HS-5 (cell line): ENCODE data around the gene MGAT4A.

ENCODE experiments used
- DNase-seq: peaks from one replicate; pipeline ENCODE4 v3.0.0-alpha.2; 2012; ENCODE audit warnings: low read depth

The MGAT4A gene

DNA sequence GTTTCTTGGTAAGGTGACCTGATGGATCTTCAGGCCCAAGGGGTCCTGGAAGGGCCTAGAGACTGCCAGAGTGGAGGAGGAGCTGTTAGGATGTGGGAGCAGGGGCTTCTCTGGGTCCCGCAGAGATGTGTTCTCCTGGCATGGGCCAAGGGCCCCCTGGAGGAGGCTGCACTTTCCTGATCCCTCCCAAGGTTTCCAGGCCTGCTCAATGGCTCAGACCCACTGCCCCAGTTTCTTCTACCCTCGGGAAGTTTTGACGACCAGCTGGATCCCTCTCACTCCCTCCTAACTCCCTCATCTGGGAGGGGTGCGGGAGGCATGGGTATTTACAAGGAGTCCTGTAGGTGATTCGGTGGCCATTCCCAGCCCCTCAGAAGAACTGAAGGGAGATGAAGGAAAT, 158.7 kb downstream of the MGAT4A start:
- DNase-seq: no peak

DNA sequence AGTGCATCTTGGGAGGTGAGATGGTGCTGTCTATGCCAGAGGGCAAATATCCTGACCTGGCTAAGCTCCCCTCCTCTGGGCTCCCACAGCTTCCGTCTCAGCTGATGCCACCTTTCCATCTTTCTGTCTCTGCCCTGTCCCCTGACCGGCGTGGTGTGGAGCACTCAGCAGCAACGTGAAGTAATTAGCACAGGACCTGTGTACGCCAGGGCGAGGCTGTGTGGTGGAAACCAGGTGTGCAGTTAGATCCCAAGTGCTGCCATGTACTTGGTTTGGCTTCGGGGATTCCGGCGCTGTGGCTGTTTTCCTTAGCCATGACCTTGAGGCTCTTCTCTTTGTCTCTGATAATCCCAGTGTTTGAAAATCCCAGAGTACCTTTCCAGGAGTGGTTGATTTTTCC, 159.1 kb downstream of the MGAT4A start:
- no peak for DNase-seq

DNA sequence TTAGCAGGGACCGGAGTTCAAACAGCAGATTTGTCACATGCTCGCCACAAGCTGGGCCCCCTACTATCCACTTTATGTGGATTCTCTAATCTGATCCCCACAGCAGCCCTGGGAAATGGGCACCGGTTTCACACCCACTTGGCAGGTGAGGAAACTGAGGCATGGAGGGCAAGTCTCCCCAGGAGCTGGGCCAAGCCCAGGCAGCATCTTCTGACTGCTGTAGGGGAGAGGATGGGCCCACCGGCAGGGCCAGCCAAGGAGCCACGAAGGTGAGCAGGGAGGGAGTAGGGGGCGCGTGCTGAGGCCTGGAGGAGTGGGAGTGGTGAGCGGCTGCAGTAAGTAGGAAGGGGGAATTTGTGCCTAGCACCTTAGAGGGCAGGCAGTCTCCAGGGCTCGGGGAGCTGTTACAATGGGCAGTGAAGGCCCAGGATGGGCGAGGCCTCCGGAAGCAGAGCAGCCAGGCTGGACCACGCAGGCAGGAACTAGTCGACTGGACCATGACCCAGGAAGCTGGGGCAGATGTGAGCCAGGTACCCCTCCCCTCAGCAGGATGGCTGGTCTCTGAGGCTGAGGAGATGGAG, 159.7 kb downstream of the MGAT4A start:
- DNase-seq: no peak

DNA sequence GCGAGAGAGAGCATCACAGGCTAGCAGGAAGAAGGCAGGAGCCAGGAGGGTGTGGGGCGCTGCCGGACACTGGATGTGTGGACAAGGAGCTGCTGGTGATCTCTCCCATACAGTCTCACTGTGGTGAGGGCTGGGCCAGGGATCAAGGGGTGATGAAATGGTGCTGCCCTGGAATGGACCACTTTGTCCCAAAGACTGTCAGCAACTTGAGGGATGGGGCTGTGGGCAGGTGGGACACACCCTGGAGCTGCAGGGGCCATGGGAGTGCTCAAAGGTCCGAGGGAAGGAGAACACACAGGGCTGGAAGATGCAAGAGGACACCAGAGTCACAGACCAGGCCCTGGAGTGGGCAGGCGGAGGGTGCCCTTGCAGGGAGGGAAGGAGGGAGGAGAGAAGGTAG, 160.6 kb downstream of the MGAT4A start:
- no peak for DNase-seq

GRCh38 chr2:98569915-98570314, 161.0 kb downstream of the MGAT4A start:
- no peak for DNase-seq

GRCh38 chr2:98569197-98569793, 161.6 kb downstream of the MGAT4A start:
- no peak for DNase-seq
